ENCODE results near the gene CDC42. TPM values are rescaled to one million over a fixed set of nuclear protein-coding genes. Genes with fewer than 3 reads are reported as not detected.
"Not testable (repeated sequence)": the region's sequence is repeated elsewhere in the genome, so short reads cannot be mapped to it uniquely, and the experiment has no call there.

Gene CDC42
- total and polyA plus RNA-seq, 9 donors, result 194 to 291 (median 235) TPM

DNA sequence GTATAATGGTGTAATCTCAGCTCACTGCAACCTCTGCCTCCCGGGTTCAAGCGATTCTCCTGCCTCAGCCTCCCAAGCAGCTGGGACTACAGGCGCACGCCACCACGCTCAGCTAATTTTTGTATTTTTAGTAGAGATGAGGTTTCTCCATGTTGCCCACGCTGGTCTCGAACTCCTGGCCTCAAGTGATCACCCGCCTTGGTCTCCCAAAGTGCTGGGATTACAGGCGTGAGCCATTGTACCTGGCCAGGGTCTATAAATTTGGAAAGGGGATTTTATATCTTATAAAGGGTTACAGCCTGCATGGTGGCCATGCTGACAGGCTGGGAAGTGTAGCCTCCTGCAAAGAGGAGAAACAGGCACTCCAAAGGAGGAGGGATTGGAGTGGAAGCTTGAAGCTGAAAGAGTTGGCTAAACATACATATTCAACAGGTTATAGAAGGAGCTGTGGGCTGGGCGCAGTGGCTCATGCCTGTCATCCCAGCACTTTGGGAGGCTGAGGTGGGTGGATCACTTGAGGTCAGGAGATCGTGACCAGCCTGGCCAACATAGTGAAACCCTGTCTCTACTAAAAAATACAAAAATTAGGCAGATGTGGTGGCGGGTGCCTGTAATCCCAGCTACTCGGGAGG is 37.8 kb upstream of the CDC42 start:
- H3K27ac ChIP-seq (ENCODE audit: low read length); DNase-seq; H3K4me1 ChIP-seq (ENCODE audit: control insufficient read depth, insufficient read depth, low read length); H3K9me3 ChIP-seq (replicated peaks; ENCODE audit: control insufficient read depth, low read depth, low read length); H3K36me3 ChIP-seq (ENCODE audit: control insufficient read depth, insufficient read depth, low read length); H3K4me3 ChIP-seq (ENCODE audit: low read length); H3K27me3 ChIP-seq (ENCODE audit: control insufficient read depth, insufficient read depth, low read length): not testable (repeated sequence)
- WGBS (ENCODE audit: insufficient coverage), result 87% methylated on average over 6 of the region's 13 CpGs

- no peaks in the 10 kb centered on the region for H3K4me1 ChIP-seq (ENCODE audit: control insufficient read depth, insufficient read depth, low read length)
- 47% methylated on average over 6 of the region's 10 CpGs for WGBS (ENCODE audit: insufficient coverage)
- H3K9me3 ChIP-seq (replicated peaks; ENCODE audit: control insufficient read depth, low read depth, low read length), result no peaks in the 10 kb centered on the region
- H3K27me3 ChIP-seq (ENCODE audit: control insufficient read depth, insufficient read depth, low read length), result no peaks in the 10 kb centered on the region
- H3K36me3 ChIP-seq (ENCODE audit: control insufficient read depth, insufficient read depth, low read length), result no peaks in the 10 kb centered on the region
- no peak overlapping the region for H3K4me3 ChIP-seq (ENCODE audit: low read length)
- DNase-seq, result peak; percentile 59
- H3K27ac ChIP-seq (ENCODE audit: low read length), result no peak overlapping the region
Measured at GRCh38 chr1:22018583-22019559, 33.6 kb upstream of the CDC42 start.

GRCh38 chr1:22021061-22021460 is 31.4 kb upstream of the CDC42 start:
- Histone ChIP-seq H3K4me1 (ENCODE audit: control insufficient read depth, insufficient read depth, low read length) (peaks cover 10% of the 10 kb centered on the region), H3K27ac (ENCODE audit: low read length) (no peak overlapping the region), H3K4me3 (ENCODE audit: low read length) (no peak overlapping the region), H3K9me3 (replicated peaks; ENCODE audit: control insufficient read depth, low read depth, low read length) (no peaks in the 10 kb centered on the region), H3K27me3 (ENCODE audit: control insufficient read depth, insufficient read depth, low read length) (no peaks in the 10 kb centered on the region), H3K36me3 (ENCODE audit: control insufficient read depth, insufficient read depth, low read length) (no peaks in the 10 kb centered on the region)
- DNase-seq, result no peak
- 80% methylated on average over 5 of the region's 6 CpGs for WGBS (ENCODE audit: insufficient coverage)

DNA sequence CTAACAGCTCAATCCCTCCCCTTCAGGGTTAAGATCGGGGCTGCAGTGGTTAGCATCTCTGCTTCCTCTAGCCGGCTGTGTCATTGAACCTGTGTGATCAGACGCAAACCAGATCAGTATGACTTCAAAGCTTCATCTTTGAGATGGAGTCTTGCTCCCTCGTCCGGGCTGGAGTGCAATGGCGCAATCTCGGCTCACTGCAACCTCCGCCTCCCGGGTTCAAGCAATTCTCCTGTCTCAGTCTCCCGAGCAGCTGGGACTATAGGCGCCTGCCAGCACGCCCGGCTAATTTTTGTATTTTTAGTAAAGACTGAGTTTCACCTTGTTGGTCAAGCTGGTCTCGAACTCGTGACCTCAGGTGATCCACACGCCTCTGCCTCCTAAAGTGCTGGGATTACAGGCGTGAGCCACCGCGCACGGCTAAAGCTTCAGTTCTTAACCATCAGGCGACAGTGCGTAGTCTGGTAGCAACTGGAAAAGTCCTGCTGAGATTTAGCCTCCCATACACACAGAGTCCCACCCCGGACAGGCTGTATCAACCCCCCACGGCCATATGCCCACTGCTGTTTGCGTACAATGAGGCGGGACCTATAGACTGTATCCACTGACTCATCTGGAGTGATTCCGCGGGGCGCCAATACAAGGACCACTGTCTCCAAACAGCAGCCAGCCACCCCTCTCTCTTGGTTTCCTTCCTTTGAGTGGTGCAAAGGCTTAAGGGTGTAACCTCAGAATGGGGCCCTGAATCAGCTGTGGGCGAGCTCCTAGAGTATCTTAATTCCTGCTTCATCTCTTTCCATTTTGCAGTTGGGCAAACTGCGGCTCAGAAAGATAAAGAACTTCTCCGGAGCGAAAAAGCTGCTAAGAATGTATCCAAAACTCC is 27.8 kb upstream of the CDC42 start:
- Histone ChIP-seq H3K9me3 (replicated peaks; ENCODE audit: control insufficient read depth, low read depth, low read length) (no peaks in the 10 kb centered on the region), H3K4me3 (ENCODE audit: low read length) (peak overlapping the region; percentile 97), H3K36me3 (ENCODE audit: control insufficient read depth, insufficient read depth, low read length) (no peaks in the 10 kb centered on the region), H3K27ac (ENCODE audit: low read length) (peak overlapping the region; percentile 100), H3K27me3 (ENCODE audit: control insufficient read depth, insufficient read depth, low read length) (no peaks in the 10 kb centered on the region), H3K4me1 (ENCODE audit: control insufficient read depth, insufficient read depth, low read length) (peaks cover 16% of the 10 kb centered on the region)
- peak; percentile 92 for DNase-seq
- 4% methylated on average over 30 of the region's 33 CpGs for WGBS (ENCODE audit: insufficient coverage)

DNA sequence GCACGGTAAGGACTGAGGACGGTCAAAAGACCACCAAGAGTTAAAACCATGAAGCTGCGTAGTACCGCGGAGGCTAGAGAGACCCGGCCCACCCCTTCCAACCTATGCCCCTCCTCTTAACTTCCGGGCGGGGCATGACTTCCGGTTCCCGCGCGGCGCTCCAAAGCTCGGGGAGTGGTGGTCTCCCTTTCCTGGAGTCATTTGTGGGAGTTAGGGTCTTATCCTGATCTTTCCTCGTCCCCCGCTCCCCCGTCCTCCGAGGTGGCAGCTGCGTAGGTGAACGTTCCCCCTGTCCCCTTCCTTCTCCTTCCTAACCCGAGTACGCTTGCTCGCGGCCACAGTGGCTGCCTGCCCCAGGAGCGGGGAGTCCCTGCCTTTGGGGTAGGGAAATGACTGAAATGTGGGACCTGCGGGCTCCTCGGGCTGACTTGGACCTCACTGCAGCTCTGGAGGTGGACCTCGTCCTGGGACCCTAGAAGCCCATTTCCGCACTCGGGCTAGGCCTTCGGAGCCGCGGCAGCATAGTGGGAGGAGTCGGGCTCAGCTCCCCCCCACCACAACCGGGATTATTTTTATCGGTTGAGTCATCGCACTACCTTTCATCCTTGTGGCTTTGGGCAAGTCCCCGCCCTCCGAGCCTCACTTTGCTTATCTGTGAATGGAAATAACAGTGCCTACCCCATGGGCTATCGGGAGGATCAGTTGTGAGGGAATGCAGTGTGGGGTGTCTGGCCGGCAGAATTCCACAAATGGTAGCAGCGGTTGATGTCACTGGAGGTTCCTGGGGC is 26.9 kb upstream of the CDC42 start:
- H3K4me1 ChIP-seq (ENCODE audit: control insufficient read depth, insufficient read depth, low read length), result peaks cover 19% of the 10 kb centered on the region
- H3K9me3 ChIP-seq (replicated peaks; ENCODE audit: control insufficient read depth, low read depth, low read length), result no peaks in the 10 kb centered on the region
- H3K27ac ChIP-seq (ENCODE audit: low read length), result peak overlapping the region; percentile 100
- peak; percentile 96 for DNase-seq
- H3K4me3 ChIP-seq (ENCODE audit: low read length), result peak overlapping the region; percentile 97
- WGBS (ENCODE audit: insufficient coverage), result 0% methylated on average over 22 of the region's 42 CpGs
- no peaks in the 10 kb centered on the region for H3K27me3 ChIP-seq (ENCODE audit: control insufficient read depth, insufficient read depth, low read length)
- H3K36me3 ChIP-seq (ENCODE audit: control insufficient read depth, insufficient read depth, low read length), result no peaks in the 10 kb centered on the region

GRCh38 chr1:22026924-22027289 is 25.6 kb upstream of the CDC42 start:
- DNase-seq, result no peak
- WGBS (ENCODE audit: insufficient coverage), result 73% methylated on average over 3 of the region's 3 CpGs
- no peaks in the 10 kb centered on the region for H3K36me3 ChIP-seq (ENCODE audit: control insufficient read depth, insufficient read depth, low read length)

DNA sequence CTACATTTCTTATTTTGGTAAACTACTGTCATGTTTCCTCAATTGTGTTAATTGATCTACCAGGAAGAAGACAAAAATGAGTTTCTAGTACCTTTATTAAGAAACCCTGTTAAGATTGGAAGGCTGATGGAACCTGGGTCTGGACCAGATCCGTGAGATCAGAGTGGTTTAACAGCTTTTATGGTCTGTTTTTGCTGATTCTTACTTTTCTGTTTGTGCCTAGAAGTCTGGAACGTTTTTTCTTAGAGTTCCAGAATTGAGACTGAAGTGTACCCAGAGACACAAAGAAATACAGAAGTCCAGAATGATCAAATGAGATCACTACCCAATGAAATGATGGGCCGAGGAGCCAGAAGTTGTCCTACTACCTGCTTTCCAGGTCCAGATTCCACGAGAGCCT is 22.5 kb upstream of the CDC42 start:
- Histone ChIP-seq H3K4me3 (ENCODE audit: low read length) (no peak overlapping the region), H3K27me3 (ENCODE audit: control insufficient read depth, insufficient read depth, low read length) (no peaks in the 10 kb centered on the region), H3K9me3 (replicated peaks; ENCODE audit: control insufficient read depth, low read depth, low read length) (no peaks in the 10 kb centered on the region), H3K36me3 (ENCODE audit: control insufficient read depth, insufficient read depth, low read length) (no peaks in the 10 kb centered on the region), H3K4me1 (ENCODE audit: control insufficient read depth, insufficient read depth, low read length) (peaks cover 13% of the 10 kb centered on the region), H3K27ac (ENCODE audit: low read length) (no peak overlapping the region)
- 100% methylated on average over 2 of the region's 4 CpGs for WGBS (ENCODE audit: insufficient coverage)
- DNase-seq, result no peak

More at GRCh38 chr1:22026924-22027289, 25.6 kb upstream of the CDC42 start:
- Histone ChIP-seq H3K9me3 (replicated peaks; ENCODE audit: control insufficient read depth, low read depth, low read length) (no peaks in the 10 kb centered on the region), H3K4me1 (ENCODE audit: control insufficient read depth, insufficient read depth, low read length) (peaks cover 22% of the 10 kb centered on the region), H3K27me3 (ENCODE audit: control insufficient read depth, insufficient read depth, low read length) (no peaks in the 10 kb centered on the region), H3K4me3 (ENCODE audit: low read length) (no peak overlapping the region), H3K27ac (ENCODE audit: low read length) (no peak overlapping the region)

- Histone ChIP-seq H3K27me3 (ENCODE audit: control insufficient read depth, insufficient read depth, low read length) (no peaks in the 10 kb centered on the region), H3K4me3 (ENCODE audit: low read length) (no peak overlapping the region), H3K4me1 (ENCODE audit: control insufficient read depth, insufficient read depth, low read length) (peaks cover 13% of the 10 kb centered on the region), H3K36me3 (ENCODE audit: control insufficient read depth, insufficient read depth, low read length) (no peaks in the 10 kb centered on the region), H3K9me3 (replicated peaks; ENCODE audit: control insufficient read depth, low read depth, low read length) (no peaks in the 10 kb centered on the region), H3K27ac (ENCODE audit: low read length) (peak overlapping the region; percentile 38)
- no peak for DNase-seq
- 80% methylated on average over 3 of the region's 3 CpGs for WGBS (ENCODE audit: insufficient coverage)
Measured at GRCh38 chr1:22030473-22030872, 22.0 kb upstream of the CDC42 start.

DNA sequence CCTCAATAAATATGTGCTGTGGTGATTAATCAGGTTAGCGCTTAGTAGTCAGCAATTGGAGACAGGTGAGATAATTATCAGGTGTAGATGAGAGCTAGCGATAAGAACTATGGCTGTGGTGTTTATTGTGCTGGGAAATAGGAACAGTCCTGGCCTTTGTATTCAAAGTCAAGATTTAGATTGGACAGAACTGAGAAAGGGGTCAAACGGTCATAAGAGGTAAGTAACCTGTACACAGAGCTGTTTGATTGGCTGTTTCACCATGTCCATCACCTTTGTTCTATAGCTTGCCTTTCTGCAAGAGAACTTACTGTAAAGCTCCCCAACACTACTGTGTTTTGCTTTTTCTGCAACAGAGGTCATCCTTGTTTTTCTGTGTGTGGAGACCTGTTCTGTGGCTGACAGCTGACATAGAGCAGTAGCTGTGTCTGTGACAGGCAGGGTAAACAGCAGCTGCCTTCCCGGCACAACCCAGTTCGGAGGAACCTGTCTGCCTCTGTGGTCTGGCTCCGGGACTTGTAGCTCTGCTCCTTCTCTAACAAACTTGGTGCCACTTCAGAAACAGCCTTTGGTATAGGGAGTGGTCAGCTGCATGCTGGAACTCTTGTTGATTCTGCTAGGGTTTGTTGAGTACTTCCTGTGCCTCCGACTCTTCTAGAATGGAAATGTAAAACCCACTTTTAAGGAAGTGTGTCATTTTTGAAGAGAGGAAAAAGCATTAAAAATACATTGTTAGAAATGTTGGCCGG is 21.1 kb upstream of the CDC42 start:
- H3K4me1 ChIP-seq (ENCODE audit: control insufficient read depth, insufficient read depth, low read length), result peaks cover 9% of the 10 kb centered on the region
- DNase-seq, result peak; percentile 60
- H3K36me3 ChIP-seq (ENCODE audit: control insufficient read depth, insufficient read depth, low read length), result no peaks in the 10 kb centered on the region
- peak overlapping the region; percentile 69 for H3K27ac ChIP-seq (ENCODE audit: low read length)
- 92% methylated on average over 2 of the region's 8 CpGs for WGBS (ENCODE audit: insufficient coverage)
- no peaks in the 10 kb centered on the region for H3K9me3 ChIP-seq (replicated peaks; ENCODE audit: control insufficient read depth, low read depth, low read length)
- no peak overlapping the region for H3K4me3 ChIP-seq (ENCODE audit: low read length)
- no peaks in the 10 kb centered on the region for H3K27me3 ChIP-seq (ENCODE audit: control insufficient read depth, insufficient read depth, low read length)

All from muscle of leg (tissue), 11 donors.